Stimulated activated CD4-positive, alpha-beta T cell treated with anti-CD3 and anti-CD28 coated beads, Interleukin-12 subunit alpha, Interleukin-12 subunit beta, amount 100 ng/mL, for 4 hours (primary cell): ENCODE results near the gene TRAPPC8.

Experiments used
- DNase-seq: peaks from one replicate; pipeline ENCODE4 v3.0.0-alpha.2; 2020

The TRAPPC8 gene

GRCh38 chr18:31791817-31792579 is 150.9 kb downstream of the TRAPPC8 start:
- DNase-seq = no peak

- no peak for DNase-seq
Observed at GRCh38 chr18:31789409-31789808, 153.5 kb downstream of the TRAPPC8 start.

GRCh38 chr18:31783059-31783458 is 159.9 kb downstream of the TRAPPC8 start:
- no peak for DNase-seq
